ENCODE data around the gene BIN1.

BIN1 gene

GRCh38 chr2:127004893-127005600, 101.9 kb downstream of the BIN1 start:
- no peak overlapping the region for H3K4me3 ChIP-seq (ENCODE audit: low read depth, low read length)

GRCh38 chr2:127003070-127003800, 103.7 kb downstream of the BIN1 start:
- no peak overlapping the region for H3K4me3 ChIP-seq (ENCODE audit: low read depth, low read length)

GRCh38 chr2:127001751-127002150, 105.2 kb downstream of the BIN1 start:
- no peak overlapping the region for H3K4me3 ChIP-seq (ENCODE audit: low read depth, low read length)

DNA sequence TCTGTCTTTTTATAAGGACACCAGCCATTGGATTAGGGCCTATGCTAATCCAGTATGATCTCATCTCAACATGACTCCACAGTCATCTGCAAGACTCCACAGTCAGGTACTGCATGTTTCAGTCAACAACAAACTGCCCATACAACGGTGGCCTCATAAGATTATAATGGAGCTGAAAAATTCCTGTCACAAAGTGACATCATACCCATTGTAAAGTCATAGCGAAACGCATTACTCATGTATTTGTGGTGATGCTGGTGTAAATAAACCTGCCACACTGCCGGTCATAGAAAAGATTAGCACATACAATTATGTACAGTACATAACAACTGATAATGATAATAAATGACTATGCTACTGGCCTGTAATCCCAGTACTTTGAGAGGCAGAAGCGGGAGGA, 106.0 kb downstream of the BIN1 start:
- no peak overlapping the region for H3K4me3 ChIP-seq (ENCODE audit: low read depth, low read length)

- no peak overlapping the region for H3K4me3 ChIP-seq (ENCODE audit: low read depth, low read length)
Measured at GRCh38 chr2:127000194-127000593, 106.8 kb downstream of the BIN1 start.

DNA sequence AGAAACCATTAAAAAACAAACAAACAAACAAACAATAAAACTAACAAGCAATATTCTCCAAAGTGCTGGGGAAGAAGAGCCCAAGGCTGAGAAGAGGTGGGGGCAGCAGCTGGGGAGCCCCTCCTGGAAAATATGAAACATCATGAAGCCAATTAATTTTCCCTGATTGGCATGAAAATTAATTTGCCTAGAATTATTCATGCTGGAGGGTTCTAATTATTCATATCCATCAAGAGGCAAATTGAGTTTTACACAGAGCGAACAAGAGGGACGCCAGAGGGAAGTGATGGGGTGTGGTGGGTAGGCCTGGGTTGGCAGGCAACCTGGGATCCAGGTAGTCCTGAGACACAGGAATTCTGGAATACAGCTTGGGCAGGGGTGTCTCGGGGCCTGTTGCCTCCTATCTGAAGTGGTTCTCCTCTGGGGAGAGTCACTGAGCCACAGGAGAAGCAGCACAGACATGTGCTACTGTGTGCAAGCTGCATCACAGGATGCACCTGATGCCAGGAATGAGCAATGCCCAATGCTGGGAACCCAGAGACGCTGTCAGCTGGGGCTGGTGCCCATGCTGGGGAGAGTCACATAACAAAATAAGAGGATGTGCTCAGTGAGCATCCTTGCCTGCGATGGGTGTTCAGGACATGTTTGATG, 107.7 kb downstream of the BIN1 start:
- no peak overlapping the region for H3K4me3 ChIP-seq (ENCODE audit: low read depth, low read length)

- H3K4me3 ChIP-seq (ENCODE audit: low read depth, low read length), result no peak overlapping the region
Measured at GRCh38 chr2:126998486-126998885, 108.5 kb downstream of the BIN1 start.
